ENCODE measurements around the gene KIAA0753. TPM values are rescaled to one million over a fixed set of nuclear protein-coding genes. Genes with fewer than 3 reads are reported as not detected.
"Not testable (repeated sequence)": the region's sequence is repeated elsewhere in the genome, so short reads cannot be mapped to it uniquely, and the experiment has no call there.

KIAA0753 gene
- total RNA-seq, 2 donors from 2014 or later: 6.9 to 13.5 TPM

DNA sequence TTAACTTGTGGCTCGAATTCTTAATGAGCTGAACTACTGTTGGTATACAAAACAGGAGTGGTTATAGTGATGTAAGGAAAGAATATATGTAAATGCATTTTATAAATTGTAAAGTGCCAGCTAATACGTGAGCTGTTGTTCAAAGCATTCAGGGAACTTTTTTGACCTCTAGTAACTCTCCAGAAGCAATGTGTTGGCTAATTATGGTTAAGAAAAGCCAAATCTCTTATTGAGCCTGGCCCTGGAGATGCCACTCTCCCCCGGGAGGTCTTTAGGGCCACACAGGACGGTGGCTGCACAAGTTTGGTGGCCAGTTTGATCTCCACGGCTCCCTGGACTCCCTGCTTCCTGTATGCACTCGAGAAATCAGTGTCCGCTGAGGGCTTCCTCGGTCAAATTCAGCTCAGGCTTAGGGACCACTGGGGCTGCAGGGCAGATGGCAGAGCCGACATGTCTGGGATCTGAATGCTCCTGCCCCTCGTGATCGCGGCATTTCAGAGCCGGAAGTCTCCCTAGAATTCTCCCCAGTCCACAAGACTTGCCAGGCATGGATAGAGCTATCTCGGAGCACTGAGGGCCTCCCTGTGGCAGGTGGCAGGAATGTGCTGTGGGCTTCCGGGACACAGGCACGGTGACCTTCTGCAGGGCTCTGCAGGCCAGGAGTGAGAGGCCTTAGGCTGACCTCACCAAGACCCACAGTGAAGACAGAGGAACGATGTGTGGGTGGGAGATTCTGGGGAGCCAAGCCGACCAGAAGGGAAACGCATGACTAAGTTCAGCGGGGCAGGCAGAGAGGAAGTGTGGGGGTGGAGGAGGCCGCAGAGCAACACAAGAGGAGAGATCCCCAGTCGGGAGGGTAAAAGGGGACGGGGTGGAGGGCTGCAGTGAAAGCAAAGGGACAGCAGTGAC lies 65.6 kb downstream of the KIAA0753 start:
- peak overlapping the region in 1 of 4 donors; percentile 15 for H3K27ac ChIP-seq
- peak in 1 of 4 donors; percentile 63 for DNase-seq
- H3K4me1 ChIP-seq: no peaks in the 10 kb centered on the region
- intact Hi-C loops (cut with DNase I): no loop called here
- H3K9me3 ChIP-seq: no peaks in the 10 kb centered on the region
- 65 to 68% methylated on average over 14 to 22 of the region's 23 CpGs for WGBS, 2 donors
- H3K4me3 ChIP-seq: no peak overlapping the region
- H3K27me3 ChIP-seq: no peaks in the 10 kb centered on the region
- TF ChIP-seq, protein P1, sequence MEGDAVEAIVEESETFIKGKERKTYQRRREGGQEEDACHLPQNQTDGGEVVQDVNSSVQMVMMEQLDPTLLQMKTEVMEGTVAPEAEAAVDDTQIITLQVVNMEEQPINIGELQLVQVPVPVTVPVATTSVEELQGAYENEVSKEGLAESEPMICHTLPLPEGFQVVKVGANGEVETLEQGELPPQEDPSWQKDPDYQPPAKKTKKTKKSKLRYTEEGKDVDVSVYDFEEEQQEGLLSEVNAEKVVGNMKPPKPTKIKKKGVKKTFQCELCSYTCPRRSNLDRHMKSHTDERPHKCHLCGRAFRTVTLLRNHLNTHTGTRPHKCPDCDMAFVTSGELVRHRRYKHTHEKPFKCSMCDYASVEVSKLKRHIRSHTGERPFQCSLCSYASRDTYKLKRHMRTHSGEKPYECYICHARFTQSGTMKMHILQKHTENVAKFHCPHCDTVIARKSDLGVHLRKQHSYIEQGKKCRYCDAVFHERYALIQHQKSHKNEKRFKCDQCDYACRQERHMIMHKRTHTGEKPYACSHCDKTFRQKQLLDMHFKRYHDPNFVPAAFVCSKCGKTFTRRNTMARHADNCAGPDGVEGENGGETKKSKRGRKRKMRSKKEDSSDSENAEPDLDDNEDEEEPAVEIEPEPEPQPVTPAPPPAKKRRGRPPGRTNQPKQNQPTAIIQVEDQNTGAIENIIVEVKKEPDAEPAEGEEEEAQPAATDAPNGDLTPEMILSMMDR (IDR thresholded peaks at IDR 0.05): no peak
- TF ChIP-seq POLR2A (IDR thresholded peaks at IDR 0.05): no peak
- peak; percentile 24 for ATAC-seq
- H3K36me3 ChIP-seq (replicated peaks in 1 of 2; ENCODE audit: insufficient read depth in 1 of 2, low read depth in 2 of 2): no peaks in the 10 kb centered on the region

- DNase-seq: no peak
- Histone ChIP-seq H3K27ac (no peak overlapping the region), H3K9me3 (no peaks in the 10 kb centered on the region), H3K27me3 (no peaks in the 10 kb centered on the region), H3K36me3 (replicated peaks in 1 of 2; ENCODE audit: insufficient read depth in 1 of 2, low read depth in 2 of 2) (no peaks in the 10 kb centered on the region), H3K4me3 (no peak overlapping the region), H3K4me1 (no peaks in the 10 kb centered on the region)
- no peak for ATAC-seq
- intact Hi-C loops (cut with DNase I): no loop called here
- WGBS, 2 donors: 92 to 95% methylated on average over 13 of the region's 13 CpGs
- TF ChIP-seq POLR2A (IDR thresholded peaks at IDR 0.05): no peak
- TF ChIP-seq, protein P1 (IDR thresholded peaks at IDR 0.05): no peak
Measured at GRCh38 chr17:6573982-6574686, 66.4 kb downstream of the KIAA0753 start.

DNA sequence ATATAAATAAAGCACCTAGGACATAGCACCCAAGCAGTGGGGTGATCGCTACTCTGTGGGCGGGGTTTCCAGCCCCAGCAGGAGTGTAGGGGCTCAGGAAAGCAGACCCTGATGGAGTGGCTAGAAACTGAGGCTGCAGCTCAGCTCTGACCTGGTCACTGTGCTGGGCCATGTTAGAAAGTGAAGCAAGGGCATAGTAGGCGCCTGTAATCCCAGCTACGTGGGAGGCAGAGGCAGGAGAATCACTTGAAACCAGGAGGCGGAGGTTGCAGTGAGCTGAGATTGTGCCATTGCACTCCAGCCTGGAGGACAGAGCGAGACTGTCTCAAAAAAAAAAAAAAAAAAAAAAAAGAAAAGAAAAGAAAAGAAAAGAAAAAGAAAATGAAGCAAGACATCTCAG lies 67.0 kb downstream of the KIAA0753 start:
- ATAC-seq; H3K9me3 ChIP-seq; H3K36me3 ChIP-seq (replicated peaks in 1 of 2; ENCODE audit: insufficient read depth in 1 of 2, low read depth in 2 of 2); H3K27ac ChIP-seq; H3K27me3 ChIP-seq; DNase-seq; H3K4me3 ChIP-seq; intact Hi-C loops (cut with DNase I); H3K4me1 ChIP-seq: not testable (repeated sequence)
- 91 to 94% methylated on average over 4 to 6 of the region's 6 CpGs for WGBS, 2 donors

DNA sequence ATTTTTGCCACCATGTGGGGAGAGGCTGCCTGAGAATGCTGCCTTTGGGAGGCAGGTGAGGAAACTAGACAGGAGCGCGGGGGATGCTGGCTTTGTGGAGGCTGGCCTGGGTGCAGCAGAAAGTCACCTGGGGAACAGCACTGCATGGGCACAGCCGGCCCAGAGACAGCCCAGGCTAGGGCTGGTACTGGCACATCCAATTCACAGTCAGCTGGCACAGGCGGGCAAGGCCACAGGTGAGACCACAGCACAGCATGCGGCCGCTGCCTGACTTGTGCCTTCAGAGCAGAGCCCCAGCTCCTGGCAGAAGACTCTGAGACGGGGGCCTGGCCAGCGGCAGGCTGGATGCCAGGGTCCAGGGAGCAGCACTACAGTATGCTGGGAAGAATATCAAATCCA lies 67.5 kb downstream of the KIAA0753 start:
- 93% methylated on average over 8 of the region's 8 CpGs; no CpG with 5 or more reads in 1 of the 2 donors for whole genome bisulfite sequencing, 2 donors
- H3K27me3 ChIP-seq: no peaks in the 10 kb centered on the region
- DNase-seq (no peak), ATAC-seq (no peak)
- H3K4me3 ChIP-seq: no peak overlapping the region
- H3K27ac ChIP-seq: no peak overlapping the region
- H3K36me3 ChIP-seq (replicated peaks in 1 of 2; ENCODE audit: insufficient read depth in 1 of 2, low read depth in 2 of 2): no peaks in the 10 kb centered on the region
- H3K9me3 ChIP-seq: no peaks in the 10 kb centered on the region
- no peaks in the 10 kb centered on the region for H3K4me1 ChIP-seq
- intact Hi-C loops (cut with DNase I): no loop called here
- no peak for TF ChIP-seq POLR2A (IDR thresholded peaks at IDR 0.05)
- TF ChIP-seq, protein P1 (IDR thresholded peaks at IDR 0.05): no peak

DNA sequence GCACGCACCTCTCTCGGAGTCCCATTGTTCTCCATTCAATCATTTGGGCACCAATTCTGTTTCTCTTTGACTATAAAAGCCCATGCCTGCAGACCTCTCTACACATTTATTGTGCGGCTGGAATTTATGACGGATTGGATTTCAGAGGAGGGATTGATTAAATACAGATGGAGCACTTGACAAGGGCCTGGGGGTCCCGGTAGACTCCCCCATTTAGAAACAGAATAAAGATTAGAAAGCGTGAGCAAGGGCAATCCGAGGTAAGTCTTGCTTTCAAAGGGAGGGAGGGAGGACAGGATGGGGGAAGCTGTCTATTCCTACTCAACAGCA lies 69.1 kb downstream of the KIAA0753 start:
- H3K36me3 ChIP-seq (replicated peaks in 1 of 2; ENCODE audit: insufficient read depth in 1 of 2, low read depth in 2 of 2): no peaks in the 10 kb centered on the region
- H3K27me3 ChIP-seq: no peaks in the 10 kb centered on the region
- TF ChIP-seq, protein P1 (IDR thresholded peaks at IDR 0.05): no peak
- TF ChIP-seq POLR2A (IDR thresholded peaks at IDR 0.05): no peak
- H3K4me1 ChIP-seq: no peaks in the 10 kb centered on the region
- no peak for DNase-seq
- no peak overlapping the region for H3K4me3 ChIP-seq
- intact Hi-C loops (cut with DNase I): no loop called here
- no peaks in the 10 kb centered on the region for H3K9me3 ChIP-seq
- 77 to 82% methylated on average over 7 of the region's 7 CpGs for WGBS, 2 donors
- no peak for ATAC-seq
- no peak overlapping the region for H3K27ac ChIP-seq
